ENCODE data around the gene SLC22A17. TPM values are rescaled to one million over a fixed set of nuclear protein-coding genes. Genes with fewer than 3 reads are reported as not detected.

Gene SLC22A17
- total RNA-seq, 1 experiment from 2014 or later, result 5.9 TPM

- no peaks in the 10 kb centered on the region for H3K9me3 ChIP-seq (ENCODE audit: control insufficient read depth in 1 of 2, insufficient read depth in 1 of 2, low read depth in 1 of 2, low read length in 2 of 2)
- BruUV-seq (replicated peaks), result no TSS peak
- no peaks in the 10 kb centered on the region for H3K79me2 ChIP-seq (ENCODE audit: insufficient read depth, low read length)
- intact Hi-C loops (cut with micrococcal nuclease), result no loop called here
- no peak overlapping the region for H2AFZ ChIP-seq (ENCODE audit: low read depth, low read length, poor library complexity, severe bottlenecking)
- no peak for TF ChIP-seq POLR2A (IDR thresholded peaks at IDR 0.05; ENCODE audit: borderline replicate concordance, extremely low read depth, insufficient read depth, insufficient read length)
- TF ChIP-seq ELF1 (IDR thresholded peaks at IDR 0.05; ENCODE audit: borderline replicate concordance, low read depth), result no peak
- no peak for TF ChIP-seq EZH2 (IDR thresholded peaks at IDR 0.05)
- TF ChIP-seq POLR2AphosphoS5 (IDR thresholded peaks at IDR 0.05; ENCODE audit: low read depth, low read length), result no peak
- H3K36me3 ChIP-seq (ENCODE audit: control insufficient read depth in 1 of 2, insufficient read depth in 2 of 2, low read length in 2 of 2), result no peaks in the 10 kb centered on the region
- no peaks in the 10 kb centered on the region for H4K20me1 ChIP-seq (ENCODE audit: insufficient read depth)
- H3K9ac ChIP-seq (ENCODE audit: low read length), result no peak overlapping the region
- H3K4me3 ChIP-seq (replicated peaks in 1 of 2; ENCODE audit: low read depth in 1 of 2, low read length in 2 of 2), result no peak overlapping the region
- no peak overlapping the region for H3K27ac ChIP-seq (ENCODE audit: low read depth, low read length)
- 0 out of 2 replicates have a peak, but pooled peaks cover 6% of the 10 kb centered on the region for H3K27me3 ChIP-seq (ENCODE audit: insufficient read depth, low read length)
- no peak overlapping the region for H3K4me2 ChIP-seq (ENCODE audit: low read length)
- ATAC-seq, result no peak
- CTCF ChIA-PET, result no interaction called here
- DNase-seq (ENCODE audit: low read depth, low spot score), result no peak
- RAD21 ChIA-PET (ENCODE audit: low non-redundant PET in 1 of 2, low total read pairs in 2 of 2, uncharacterized antibody in 2 of 2, unreplicated experiment in 2 of 2), result no interaction called here
- POLR2A ChIA-PET, result no interaction called here
- no peaks in the 10 kb centered on the region for H3K9me2 ChIP-seq (ENCODE audit: insufficient read depth)
- H3K4me1 ChIP-seq (ENCODE audit: control insufficient read depth in 1 of 2, insufficient read depth in 2 of 2, low read length in 2 of 2), result no peaks in the 10 kb centered on the region
These were observed 46.9 kb upstream of the SLC22A17 start for GRCh38 chr14:23399591-23399990.

GRCh38 chr14:23399136-23399535 is 46.4 kb upstream of the SLC22A17 start:
- no peak overlapping the region for H3K4me2 ChIP-seq (ENCODE audit: low read length)

More at GRCh38 chr14:23399136-23399535, 46.4 kb upstream of the SLC22A17 start:
- Histone ChIP-seq H3K79me2 (ENCODE audit: insufficient read depth, low read length) (no peaks in the 10 kb centered on the region), H3K9me3 (ENCODE audit: control insufficient read depth in 1 of 2, insufficient read depth in 1 of 2, low read depth in 1 of 2, low read length in 2 of 2) (no peaks in the 10 kb centered on the region), H3K9me2 (ENCODE audit: insufficient read depth) (no peaks in the 10 kb centered on the region), H3K27ac (ENCODE audit: low read depth, low read length) (no peak overlapping the region), H3K36me3 (ENCODE audit: control insufficient read depth in 1 of 2, insufficient read depth in 2 of 2, low read length in 2 of 2) (no peaks in the 10 kb centered on the region), H4K20me1 (ENCODE audit: insufficient read depth) (no peaks in the 10 kb centered on the region), H3K27me3 (ENCODE audit: insufficient read depth, low read length) (0 out of 2 replicates have a peak, but pooled peaks cover 2% of the 10 kb centered on the region), H3K4me3 (replicated peaks in 1 of 2; ENCODE audit: low read depth in 1 of 2, low read length in 2 of 2) (no peak overlapping the region), H2AFZ (ENCODE audit: low read depth, low read length, poor library complexity, severe bottlenecking) (no peak overlapping the region), H3K4me1 (ENCODE audit: control insufficient read depth in 1 of 2, insufficient read depth in 2 of 2, low read length in 2 of 2) (no peaks in the 10 kb centered on the region), H3K9ac (ENCODE audit: low read length) (no peak overlapping the region)
- DNase-seq (ENCODE audit: low read depth, low spot score), result no peak
- intact Hi-C loops (cut with micrococcal nuclease), result no loop called here
- no peak for TF ChIP-seq EGR1 (IDR thresholded peaks at IDR 0.05; ENCODE audit: low read depth)
- TF ChIP-seq EZH2 (IDR thresholded peaks at IDR 0.05), result no peak
- no peak for TF ChIP-seq SP1 (IDR thresholded peaks at IDR 0.05; ENCODE audit: low read depth)
- ChIA-PET POLR2A (no interaction called here), CTCF (no interaction called here), RAD21 (ENCODE audit: low non-redundant PET in 1 of 2, low total read pairs in 2 of 2, uncharacterized antibody in 2 of 2, unreplicated experiment in 2 of 2) (no interaction called here)
- BruUV-seq (replicated peaks), result no TSS peak
- ATAC-seq, result no peak
